SK-N-SH treated with all-trans-retinoic acid at 6 μM for 48 hours (cell line): ENCODE data around the gene SLCO3A1.

Experiments used
- ATAC-seq: fragments of 200-7000 bp; cut with Tn5 transposase; 3 replicates; pipeline ENCODE4 v1.9.1; 2020; ENCODE audit warnings: mild to moderate bottlenecking, moderate library complexity
- ARNTL ChIP-seq: fragments of 450-650 bp; formaldehyde crosslinking; IDR thresholded peaks from 2 replicates; pipeline ENCODE4 v1.5.0; 2020; ENCODE audit warnings: low read depth, mild to moderate bottlenecking, moderate library complexity, borderline replicate concordance
- BACH2 ChIP-seq: fragments of 250-450 bp; sonication (Bioruptor Pico); IDR thresholded peaks from 2 replicates; pipeline ENCODE4 v1.9.0; 2021; ENCODE audit warnings: mild to moderate bottlenecking, borderline replicate concordance
- CSDC2 ChIP-seq: fragments of 250-450 bp; sonication (Bioruptor Pico); IDR thresholded peaks from 2 replicates; pipeline ENCODE4 v1.5.0; 2020; ENCODE audit warnings: mild to moderate bottlenecking, moderate library complexity
- ESRRG ChIP-seq: fragments of 250-450 bp; sonication (Bioruptor Pico); IDR thresholded peaks from 2 replicates; pipeline ENCODE4 v1.6.1; 2021; ENCODE audit warnings: mild to moderate bottlenecking
- ISL1 ChIP-seq: fragments of 250-450 bp; sonication (Bioruptor Pico); IDR thresholded peaks from 2 replicates; pipeline ENCODE4 v2.1.2; 2022; ENCODE audit warnings: mild to moderate bottlenecking, moderate library complexity
- OSR1 ChIP-seq: fragments of 250-450 bp; sonication (Bioruptor Pico); IDR thresholded peaks from 2 replicates; pipeline ENCODE4 v1.8.0; 2022; ENCODE audit warnings: moderate library complexity, mild to moderate bottlenecking, inconsistent platforms
- POU6F1 ChIP-seq: fragments of 250-450 bp; sonication (Bioruptor Pico); IDR thresholded peaks from 2 replicates; pipeline ENCODE4 v1.8.0; 2021; ENCODE audit warnings: low read depth, mild to moderate bottlenecking, moderate library complexity, borderline replicate concordance
- PPARA ChIP-seq: fragments of 250-450 bp; sonication (Bioruptor Pico); IDR thresholded peaks from 2 replicates; pipeline ENCODE4 v1.5.0; 2020; ENCODE audit warnings: mild to moderate bottlenecking, borderline replicate concordance
- RARB ChIP-seq: fragments of 250-450 bp; sonication (Bioruptor Pico); IDR thresholded peaks from 2 replicates; pipeline ENCODE4 v1.8.0; 2021; ENCODE audit warnings: mild to moderate bottlenecking, moderate library complexity
- SNAI2 ChIP-seq: fragments of 250-450 bp; sonication (Bioruptor Pico); IDR thresholded peaks from 2 replicates; pipeline ENCODE4 v1.5.0; 2020; ENCODE audit warnings: mild to moderate bottlenecking, moderate library complexity
- TCF4 ChIP-seq: fragments of 250-450 bp; sonication (Bioruptor Pico); IDR thresholded peaks from 2 replicates; pipeline ENCODE4 v1.8.0; 2021; ENCODE audit warnings: mild to moderate bottlenecking, moderate library complexity, borderline replicate concordance
- TOX ChIP-seq: fragments of 250-450 bp; sonication (Bioruptor Pico); IDR thresholded peaks from 2 replicates; pipeline ENCODE4 v1.8.0; 2021; ENCODE audit warnings: mild to moderate bottlenecking, moderate library complexity, borderline replicate concordance
- TSHZ2 ChIP-seq: fragments of 250-450 bp; sonication (Bioruptor Pico); IDR thresholded peaks from 2 replicates; pipeline ENCODE4 v1.5.0; 2020; ENCODE audit warnings: mild to moderate bottlenecking, moderate library complexity
- ZC3H10 ChIP-seq: fragments of 250-450 bp; sonication (Bioruptor Pico); IDR thresholded peaks from 2 replicates; pipeline ENCODE4 v1.5.1; 2021; ENCODE audit warnings: mild to moderate bottlenecking, moderate library complexity
- ZFP3 ChIP-seq: fragments of 250-450 bp; sonication (Bioruptor Pico); IDR thresholded peaks from 2 replicates; pipeline ENCODE4 v1.5.0; 2020; ENCODE audit warnings: mild to moderate bottlenecking, moderate library complexity
- ZFP30 ChIP-seq: fragments of 450-650 bp; formaldehyde crosslinking; IDR thresholded peaks from 2 replicates; pipeline ENCODE4 v1.5.0; 2022; ENCODE audit warnings: mild to moderate bottlenecking, moderate library complexity
- ZNF565 ChIP-seq: fragments of 450-650 bp; formaldehyde crosslinking; conservative IDR thresholded peaks from 2 replicates; pipeline ENCODE4 v1.5.0; 2020; ENCODE audit warnings: low read depth, mild to moderate bottlenecking, moderate library complexity
- ZNF8 ChIP-seq: fragments of 450-650 bp; formaldehyde crosslinking; IDR thresholded peaks from 2 replicates; pipeline ENCODE4 v1.5.0; 2020; ENCODE audit warnings: mild to moderate bottlenecking, moderate library complexity
- TF ChIP-seq, protein P1 (sequence below): fragments of 250-450 bp; sonication (Bioruptor Pico); IDR thresholded peaks from 2 replicates; pipeline ENCODE4 v1.8.0; 2020; ENCODE audit warnings: mild to moderate bottlenecking, moderate library complexity, borderline replicate concordance
- TF ChIP-seq, protein P2 (sequence below): fragments of 250-450 bp; sonication (Bioruptor Pico); IDR thresholded peaks from 2 replicates; pipeline ENCODE4 v1.5.1; 2021; ENCODE audit warnings: mild to moderate bottlenecking, moderate library complexity

The SLCO3A1 gene

GRCh38 chr15:91924183-91924582 lies 70.7 kb downstream of the SLCO3A1 start:
- no peak for ATAC-seq
- TF ChIP-seq OSR1 (no peak), ARNTL (no peak), PPARA (no peak), TOX (CRISPR knock-in tag) (no peak), ZC3H10 (CRISPR knock-in tag) (no peak)

GRCh38 chr15:91924837-91925495 lies 71.5 kb downstream of the SLCO3A1 start:
- ATAC-seq = no peak
- TF ChIP-seq, protein P1, sequence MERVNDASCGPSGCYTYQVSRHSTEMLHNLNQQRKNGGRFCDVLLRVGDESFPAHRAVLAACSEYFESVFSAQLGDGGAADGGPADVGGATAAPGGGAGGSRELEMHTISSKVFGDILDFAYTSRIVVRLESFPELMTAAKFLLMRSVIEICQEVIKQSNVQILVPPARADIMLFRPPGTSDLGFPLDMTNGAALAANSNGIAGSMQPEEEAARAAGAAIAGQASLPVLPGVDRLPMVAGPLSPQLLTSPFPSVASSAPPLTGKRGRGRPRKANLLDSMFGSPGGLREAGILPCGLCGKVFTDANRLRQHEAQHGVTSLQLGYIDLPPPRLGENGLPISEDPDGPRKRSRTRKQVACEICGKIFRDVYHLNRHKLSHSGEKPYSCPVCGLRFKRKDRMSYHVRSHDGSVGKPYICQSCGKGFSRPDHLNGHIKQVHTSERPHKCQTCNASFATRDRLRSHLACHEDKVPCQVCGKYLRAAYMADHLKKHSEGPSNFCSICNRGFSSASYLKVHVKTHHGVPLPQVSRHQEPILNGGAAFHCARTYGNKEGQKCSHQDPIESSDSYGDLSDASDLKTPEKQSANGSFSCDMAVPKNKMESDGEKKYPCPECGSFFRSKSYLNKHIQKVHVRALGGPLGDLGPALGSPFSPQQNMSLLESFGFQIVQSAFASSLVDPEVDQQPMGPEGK (CRISPR knock-in tag) = no peak
- TF ChIP-seq ZC3H10 (CRISPR knock-in tag) (no peak), PPARA (no peak), CSDC2 (CRISPR knock-in tag) (no peak), TSHZ2 (CRISPR knock-in tag) (no peak), POU6F1 (CRISPR knock-in tag) (no peak)

GRCh38 chr15:91925794-91926193 lies 72.3 kb downstream of the SLCO3A1 start:
- TF ChIP-seq ZNF8 (no peak), ISL1 (CRISPR knock-in tag) (no peak), TCF4 (no peak), ZC3H10 (CRISPR knock-in tag) (no peak), BACH2 (no peak), PPARA (no peak), OSR1 (no peak)
- no peak for ATAC-seq

DNA sequence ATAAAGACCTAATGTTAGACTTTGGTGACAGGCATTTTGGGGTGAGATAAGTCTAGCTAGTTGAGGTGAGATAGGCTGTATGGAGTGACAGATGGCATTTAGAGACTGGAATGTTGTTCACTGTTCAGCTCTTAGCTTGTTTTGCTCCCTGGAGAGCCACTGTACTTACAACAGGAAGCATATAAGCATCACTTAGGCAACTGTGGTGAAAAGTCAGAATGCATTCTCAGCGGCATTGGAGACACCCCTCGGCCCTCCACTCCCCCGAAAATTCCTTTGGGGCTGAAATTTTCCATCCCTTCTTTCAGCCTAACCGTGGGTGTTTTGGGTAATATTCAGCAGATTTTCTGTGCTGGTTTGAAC lies 73.4 kb downstream of the SLCO3A1 start:
- no peak for ATAC-seq
- TF ChIP-seq SNAI2 = no peak
- TF ChIP-seq POU6F1 (CRISPR knock-in tag) = no peak
- TF ChIP-seq ZC3H10 (CRISPR knock-in tag) = no peak
- TF ChIP-seq, protein P1 (CRISPR knock-in tag) = no peak
- TF ChIP-seq, protein P2, sequence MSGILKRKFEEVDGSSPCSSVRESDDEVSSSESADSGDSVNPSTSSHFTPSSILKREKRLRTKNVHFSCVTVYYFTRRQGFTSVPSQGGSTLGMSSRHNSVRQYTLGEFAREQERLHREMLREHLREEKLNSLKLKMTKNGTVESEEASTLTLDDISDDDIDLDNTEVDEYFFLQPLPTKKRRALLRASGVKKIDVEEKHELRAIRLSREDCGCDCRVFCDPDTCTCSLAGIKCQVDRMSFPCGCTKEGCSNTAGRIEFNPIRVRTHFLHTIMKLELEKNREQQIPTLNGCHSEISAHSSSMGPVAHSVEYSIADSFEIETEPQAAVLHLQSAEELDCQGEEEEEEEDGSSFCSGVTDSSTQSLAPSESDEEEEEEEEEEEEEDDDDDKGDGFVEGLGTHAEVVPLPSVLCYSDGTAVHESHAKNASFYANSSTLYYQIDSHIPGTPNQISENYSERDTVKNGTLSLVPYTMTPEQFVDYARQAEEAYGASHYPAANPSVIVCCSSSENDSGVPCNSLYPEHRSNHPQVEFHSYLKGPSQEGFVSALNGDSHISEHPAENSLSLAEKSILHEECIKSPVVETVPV (CRISPR knock-in tag) = no peak
- TF ChIP-seq TSHZ2 (CRISPR knock-in tag) = no peak
- TF ChIP-seq RARB = no peak
- no peak for TF ChIP-seq ZNF565
- no peak for TF ChIP-seq ISL1 (CRISPR knock-in tag)
- no peak for TF ChIP-seq BACH2
- no peak for TF ChIP-seq ZFP3 (CRISPR knock-in tag)
- TF ChIP-seq ARNTL = no peak
- TF ChIP-seq ESRRG (CRISPR knock-in tag) = no peak
- no peak for TF ChIP-seq ZFP30
